GM12801 (cell line): Measurements from ENCODE around the gene TBC1D2B.

Experiments
- CTCF ChIP-seq: IDR thresholded peaks from one replicate; pipeline ENCODE4 v1.5.1; 2011; ENCODE audit warnings: control low read depth; ENCODE audit not compliant: insufficient read length; ENCODE audit errors: extremely low read depth

Gene TBC1D2B

GRCh38 chr15:78061963-78062427, 15.5 kb downstream of the TBC1D2B start:
- no peak for TF ChIP-seq CTCF

- no peak for TF ChIP-seq CTCF
Measured at GRCh38 chr15:78060232-78060631, 17.3 kb downstream of the TBC1D2B start.

GRCh38 chr15:78059110-78059839, 18.2 kb downstream of the TBC1D2B start:
- TF ChIP-seq CTCF, result no peak

GRCh38 chr15:78058401-78058935, 19.0 kb downstream of the TBC1D2B start:
- TF ChIP-seq CTCF, result no peak

- TF ChIP-seq CTCF, result no peak
Measured at GRCh38 chr15:78057803-78058202, 19.7 kb downstream of the TBC1D2B start.

GRCh38 chr15:78056714-78057269, 20.7 kb downstream of the TBC1D2B start:
- TF ChIP-seq CTCF, result no peak

GRCh38 chr15:78055919-78056713, 21.4 kb downstream of the TBC1D2B start:
- TF ChIP-seq CTCF, result no peak
